K562 (cell line): ENCODE data around the gene ACOT7. TPM values are rescaled to one million over a fixed set of nuclear protein-coding genes. Genes with fewer than 3 reads are reported as not detected.

Experiments used
- ATAC-seq: fragments of 200-7000 bp; cut with Tn5 transposase; 3 replicates; pipeline ENCODE4 v1.9.1; 2020; ENCODE audit warnings: moderate library complexity
- BruUV-seq: library from RNA; stranded (reverse); fragments of 400-500 nt; replicated peaks from 2 replicates; lab custom pipeline; 2021; lab: Mats Ljungman, UMichigan
- CTCF ChIA-PET: fragments of 300-600 bp; formaldehyde crosslinking; extraction: SDS; loops from one replicate; lab custom pipeline; 2021; ENCODE audit warnings: low intra/inter-chr PET ratio; lab: Yijun Ruan, JAX
- POLR2A ChIA-PET: fragments of 300-600, 350-650 bp; sonication (Branson Sonifier 250); formaldehyde crosslinking; extraction: SDS; loops from one replicate; lab custom pipeline; 2021; ENCODE audit warnings: antibody characterized with exemption, inconsistent platforms; lab: Yijun Ruan, JAX
- DNase-seq, 4 experiments: peaks; one replicate each; pipeline versions ENCODE4 v3.0.0 to v3.0.0-alpha.2; 2011 to 2018; ENCODE audit warnings: low spot score in 3 of 4, mixed read lengths in 3 of 4; ENCODE audit errors: extremely low read depth in 1 of 4
- FAIRE-seq: peaks from 2 replicates; lab custom pipeline; 2011; peaks lifted over from hg19 to GRCh38; lab: Jason Lieb, UNC
- H2AFZ ChIP-seq: 2 replicates; pipeline ENCODE4 v1.6.0; 2011; ENCODE audit warnings: low read depth, low read length, control low read depth, inconsistent platforms
- H3K27ac ChIP-seq: fragments of 200-600 bp; 3 replicates; pipeline ENCODE4 v1.8.0; 2011; ENCODE audit warnings: low read depth, mild to moderate bottlenecking, control low read depth, inconsistent platforms, low read length, moderate library complexity, mixed read lengths; ENCODE audit errors: extremely low read depth
- H3K27me3 ChIP-seq, 2 experiments: fragments of 300-600 bp in 1 of 2; 2 replicates in 1 of 2; 3 replicates in 1 of 2; pipeline versions ENCODE4 v1.6.0 to v1.8.0; 2011; ENCODE audit warnings: inconsistent platforms in 2 of 2, low read length in 2 of 2, mild to moderate bottlenecking in 1 of 2, mixed read lengths in 1 of 2, moderate library complexity in 1 of 2; ENCODE audit not compliant: control insufficient read depth in 2 of 2, insufficient read depth in 2 of 2
- H3K36me3 ChIP-seq: fragments of 300-600 bp; 3 replicates; pipeline ENCODE4 v1.8.0; 2011; ENCODE audit warnings: mild to moderate bottlenecking, low read length, inconsistent platforms; ENCODE audit not compliant: control insufficient read depth, insufficient read depth
- H3K4me1 ChIP-seq, 2 experiments: fragments of 200-600 bp in 1 of 2; replicated peaks in 1 of 2; 2 replicates in 1 of 2; 3 replicates in 1 of 2; pipeline versions ENCODE4 v1.5.1 to v1.8.0; 2011; ENCODE audit warnings: inconsistent platforms in 2 of 2, low read length in 2 of 2, mild to moderate bottlenecking in 1 of 2, mixed read lengths in 1 of 2, moderate library complexity in 1 of 2; ENCODE audit not compliant: control insufficient read depth in 2 of 2, insufficient read depth in 2 of 2
- H3K4me2 ChIP-seq: 2 replicates; pipeline ENCODE4 v1.6.1; 2011; ENCODE audit warnings: low read length, control low read depth, inconsistent platforms, mixed read lengths; ENCODE audit not compliant: insufficient read depth
- H3K4me3 ChIP-seq: fragments of 200-600 bp; sonication (generic), shearing (Covaris generic); 2 replicates; pipeline ENCODE4 v1.5.1; 2016; ENCODE audit warnings: control low read depth, inconsistent platforms
- H3K79me2 ChIP-seq: fragments of 200-600 bp; 3 replicates; pipeline ENCODE4 v1.8.0; 2011; ENCODE audit warnings: low read length, inconsistent platforms; ENCODE audit not compliant: control insufficient read depth, insufficient read depth
- H3K9ac ChIP-seq, 2 experiments: 2 replicates each; pipeline versions ENCODE4 v1.6.0 to v1.6.1; 2011; ENCODE audit warnings: low read depth in 2 of 2, low read length in 2 of 2, control low read depth in 1 of 2, inconsistent platforms in 1 of 2, mild to moderate bottlenecking in 1 of 2, mixed read lengths in 1 of 2; ENCODE audit not compliant: insufficient read depth in 1 of 2
- H3K9me1 ChIP-seq: one replicate; pipeline ENCODE4 v1.6.0; 2011; ENCODE audit warnings: inconsistent platforms, mild to moderate bottlenecking, low read length, moderate library complexity; ENCODE audit not compliant: control insufficient read depth, insufficient read depth
- H3K9me3 ChIP-seq: replicated peaks from 2 replicates; pipeline ENCODE4 v1.5.1; 2011; ENCODE audit warnings: low read depth, low read length, inconsistent platforms; ENCODE audit not compliant: control insufficient read depth, insufficient read depth
- H4K20me1 ChIP-seq: replicated peaks from 2 replicates; pipeline ENCODE4 v1.6.1; 2011; ENCODE audit warnings: low read length, inconsistent platforms, mixed read lengths; ENCODE audit not compliant: control insufficient read depth, insufficient read depth
- AFF1 ChIP-seq, 2 experiments: fragments of 450-650 bp; IDR thresholded peaks; 2 replicates each; pipeline ENCODE4 v1.6.1; 2018; ENCODE audit warnings: mild to moderate bottlenecking in 2 of 2, low read depth in 1 of 2; ENCODE audit not compliant: partially characterized antibody in 2 of 2
- ATF7 ChIP-seq: fragments of 450-650 bp; IDR thresholded peaks from 2 replicates; pipeline ENCODE4 v1.7.1; 2014; ENCODE audit warnings: mild to moderate bottlenecking, moderate library complexity
- BRD4 ChIP-seq: fragments of 200-600 bp; sonication (generic); IDR thresholded peaks from 2 replicates; pipeline ENCODE4 v1.6.1; 2017; ENCODE audit warnings: inconsistent platforms
- EP400 ChIP-seq: fragments of 450-650 bp; IDR thresholded peaks from 2 replicates; pipeline ENCODE4 v1.6.1; 2017; ENCODE audit warnings: antibody characterized with exemption, mild to moderate bottlenecking, moderate library complexity
- ETV1 ChIP-seq: fragments of 450-650 bp; conservative IDR thresholded peaks from 2 replicates; pipeline ENCODE4 v1.6.1; 2016; ENCODE audit warnings: missing genetic modification characterization, control low read depth, low read depth, missing compliant biosample characterization
- GATAD2B ChIP-seq: fragments of 450-650 bp; IDR thresholded peaks from 2 replicates; pipeline ENCODE4 v1.6.1; 2017; ENCODE audit warnings: mild to moderate bottlenecking, borderline replicate concordance
- HNRNPLL ChIP-seq: fragments of 200-400 bp; formaldehyde crosslinking; IDR thresholded peaks from 2 replicates; pipeline ENCODE4 v1.6.1; 2017; ENCODE audit warnings: low read length, low read depth, mild to moderate bottlenecking; ENCODE audit not compliant: poor library complexity, severe bottlenecking
- NFE2 ChIP-seq: IDR thresholded peaks from 2 replicates; pipeline ENCODE4 v1.6.1; 2014; ENCODE audit warnings: antibody characterized with exemption, low read depth
- PHF8 ChIP-seq: fragments of 200-600 bp; sonication (generic); IDR thresholded peaks from 2 replicates; pipeline ENCODE4 v1.6.1; 2012; ENCODE audit warnings: mixed run types, mild to moderate bottlenecking, inconsistent platforms, low read length, moderate library complexity, borderline replicate concordance
- POLR2B ChIP-seq: fragments of 450-650 bp; IDR thresholded peaks from 2 replicates; pipeline ENCODE4 v1.6.1; 2018; ENCODE audit warnings: low read depth; ENCODE audit not compliant: partially characterized antibody
- RBM34 ChIP-seq: fragments of 200-400 bp; formaldehyde crosslinking; IDR thresholded peaks from 2 replicates; pipeline ENCODE4 v1.6.1; 2018; ENCODE audit warnings: low read length, borderline replicate concordance; ENCODE audit not compliant: insufficient read depth
- SMAD4 ChIP-seq: fragments of 250-450 bp; sonication (Bioruptor Pico); conservative IDR thresholded peaks from 2 replicates; pipeline ENCODE4 v1.8.0; 2021; ENCODE audit warnings: inconsistent platforms, mild to moderate bottlenecking, moderate library complexity
- STAT5B ChIP-seq: fragments of 250-450 bp; sonication (Bioruptor Pico); IDR thresholded peaks from 2 replicates; pipeline ENCODE4 v1.8.0; 2021; ENCODE audit warnings: mild to moderate bottlenecking, inconsistent platforms
- TAF1 ChIP-seq: IDR thresholded peaks from 2 replicates; pipeline ENCODE4 v1.6.1; 2011; ENCODE audit warnings: mild to moderate bottlenecking, low read length, moderate library complexity; ENCODE audit not compliant: insufficient read depth, control insufficient read depth, severe bottlenecking; ENCODE audit errors: extremely low read depth
- TAF15 ChIP-seq: fragments of 200-400 bp; formaldehyde crosslinking; IDR thresholded peaks from 2 replicates; pipeline ENCODE4 v1.6.1; 2017; ENCODE audit warnings: mild to moderate bottlenecking, low read depth, low read length, moderate library complexity
- TCF3 ChIP-seq: sonication (generic); formaldehyde crosslinking; IDR thresholded peaks from 2 replicates; pipeline ENCODE4 v1.4.0; 2020; ENCODE audit warnings: mild to moderate bottlenecking, missing genetic modification reagents
- TGIF2 ChIP-seq: sonication (generic); formaldehyde crosslinking; IDR thresholded peaks from 2 replicates; pipeline ENCODE4 v1.8.1; 2022; ENCODE audit warnings: mild to moderate bottlenecking, missing genetic modification reagents, moderate library complexity
- TSC22D4 ChIP-seq: fragments of 450-650 bp; IDR thresholded peaks from 2 replicates; pipeline ENCODE4 v1.6.1; 2016; ENCODE audit warnings: missing genetic modification characterization, missing biosample characterization, control low read depth
- ZNF583 ChIP-seq: fragments of 250-450 bp; sonication (Bioruptor Pico); IDR thresholded peaks from 2 replicates; pipeline ENCODE4 v1.4.0; 2020
- ZNF707 ChIP-seq: fragments of 250-450 bp; sonication (Bioruptor Pico); conservative IDR thresholded peaks from 2 replicates; pipeline ENCODE4 v1.8.0; 2022; ENCODE audit warnings: inconsistent platforms, mild to moderate bottlenecking, moderate library complexity
- WGBS: fragments of 100-300 bp; shearing (Covaris generic); methylation state at CpG from one replicate; pipeline ENCODE4 v1.1.6; 2016; ENCODE audit warnings: low coverage, mixed read lengths; ENCODE audit not compliant: insufficient coverage; ENCODE audit errors: missing lambda C conversion rate; 5-methylcytosine and 5-hydroxymethylcytosine counted together
- in situ Hi-C: fragments of 300-500 bp; cut with MboI; formaldehyde crosslinking; loops from 4 replicates; pipeline ENCODE4 v1.15.0; 2018; ENCODE audit warnings: inconsistent platforms, mixed read lengths
- intact Hi-C: fragments of 100-400 bp; cut with micrococcal nuclease; formaldehyde crosslinking; loops from 2 replicates; pipeline ENCODE4 v1.14.2; 2022
- polyA plus RNA-seq, 8 experiments: library from polyadenylated mRNA; depleted of rRNA in 4 of 8; stranded (reverse) in 5 of 8; unstranded in 3 of 8; fragments of >200 nt; fragmentation: Nextera tagmentation in 2 of 8; fragmentation: Illumina TruSeq in 1 of 8; extraction: Ambion mirVana in 2 of 8; extraction: Trizol in 1 of 8; gene quantifications; 2 replicates each; pipeline versions ENCODE4 v1.2.1 to v1.2.3, GENCODE V29; 2011 to 2014; ENCODE audit warnings: inconsistent platforms in 1 of 8, missing spikeins in 1 of 8
- total RNA-seq, 7 experiments: library from RNA; depleted of rRNA in 6 of 7; stranded (reverse); fragments of >200 nt in 6 of 7; fragmentation: Illumina TruSeq in 2 of 7; extraction: Trizol in 2 of 7; gene quantifications; 2 replicates each; pipeline versions ENCODE4 v1.2.1 to v1.2.3, GENCODE V29; 2011 to 2021; ENCODE audit warnings: low replicate concordance in 1 of 7

The ACOT7 gene
- total and polyA plus RNA-seq, 9 of the 15 experiments (the other 6 are each of a cell fraction or from before 2014, with no cell fraction given) = 7.0 to 92.6 (median 37.2) TPM

DNA sequence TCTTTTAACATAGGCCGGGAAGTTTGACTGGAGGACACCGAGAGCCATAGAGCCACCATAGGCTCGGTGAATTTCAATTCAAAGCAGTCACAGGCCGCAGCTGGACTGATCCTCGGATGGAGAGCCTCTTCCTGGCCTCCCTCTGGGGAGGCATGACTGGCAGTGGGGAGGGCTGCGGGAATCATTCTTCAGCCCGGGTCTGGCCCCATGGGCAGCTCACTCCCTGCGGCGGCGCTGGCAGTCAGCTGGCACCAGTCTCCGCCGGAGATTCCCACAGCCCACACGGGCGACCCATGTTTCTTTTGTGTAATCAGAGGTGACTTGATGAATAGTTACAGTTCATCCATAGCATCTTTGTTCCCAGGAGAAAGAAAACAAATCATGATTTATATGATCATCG is 41.6 kb upstream of the ACOT7 start (continued):
- TF ChIP-seq TCF3 (CRISPR knock-in tag) = no peak
- no peak for TF ChIP-seq TAF1
- TF ChIP-seq ETV1 (tag) = no peak
- no peak for TF ChIP-seq STAT5B (CRISPR knock-in tag)
- no peak for TF ChIP-seq ZNF583 (CRISPR knock-in tag)
- TF ChIP-seq EP400 = no peak

GRCh38 chr1:6434186-6434585 is 40.6 kb upstream of the ACOT7 start:
- POLR2A ChIA-PET = no interaction called here
- Histone ChIP-seq H3K9me3 (no peaks in the 10 kb centered on the region), H3K36me3 (no peaks in the 10 kb centered on the region), H3K4me2 (no peak overlapping the region), H4K20me1 (peaks cover 29% of the 10 kb centered on the region), H3K4me3 (no peak overlapping the region), H3K79me2 (no peaks in the 10 kb centered on the region), H3K9ac (no peak overlapping the region), H3K4me1 (peaks cover 10 to 31% of the 10 kb centered on the region in 2 experiments; a peak in 4 of 5 replicates), H3K27me3 (peaks cover 5 to 44% of the 10 kb centered on the region in 2 experiments; a peak in 4 of 5 replicates), H3K27ac (no peak overlapping the region), H2AFZ (no peak overlapping the region), H3K9me1 (no peaks in the 10 kb centered on the region)
- DNase-seq = no peak
- intact Hi-C loops = no loop called here
- in situ Hi-C loops = no loop called here
- CTCF ChIA-PET = no interaction called here
- WGBS = 12% methylated on average over 5 of the region's 5 CpGs
- BruUV-seq = no TSS peak
- no peak for ATAC-seq
- FAIRE-seq = no peak
- TF ChIP-seq TGIF2 (CRISPR knock-in tag) = no peak
- TF ChIP-seq NFE2 = no peak
- no peak for TF ChIP-seq SMAD4 (CRISPR knock-in tag)
- no peak for TF ChIP-seq TSC22D4 (tag)
- TF ChIP-seq PHF8 = no peak
- no peak for TF ChIP-seq HNRNPLL
- no peak for TF ChIP-seq POLR2B
- no peak for TF ChIP-seq BRD4
- no peak for TF ChIP-seq GATAD2B
- TF ChIP-seq TAF15 = no peak
- TF ChIP-seq RBM34 = no peak
- TF ChIP-seq ATF7 = no peak
- TF ChIP-seq ZNF707 (CRISPR knock-in tag) = no peak
- no peak for TF ChIP-seq AFF1 (IDR thresholded peaks at IDR 0.05; ENCODE audit: low read depth in 1 of 2, partially characterized antibody in 2 of 2)
